ENCODE data around the gene DDI2. TPM values are rescaled to one million over a fixed set of nuclear protein-coding genes. Genes with fewer than 3 reads are reported as not detected.

Gene DDI2
- total RNA-seq, result 10 to 100 TPM; 33.7 to 34.9 TPM

- H3K27me3 Mint-ChIP-seq, result no peaks in the 10 kb centered on the region
- ChIA-PET POLR2A (interaction anchor here (0.9 to 3.1 kb wide), 10 partner anchors 10 to 217 kb away, joined by 3 to 18 read pairs (median 4); partner anchors contain the start of gene AGMAT), CTCF (interaction anchor here (0.8 to 2.0 kb wide), 4 partner anchors 21 to 80 kb away, joined by 3 to 5 read pairs (median 4); partner anchors contain the start of gene AGMAT)
- H3K27ac Mint-ChIP-seq, result peak within 1 kb of the TSS; percentile 88
- H3K9me3 Mint-ChIP-seq, result no peaks in the 10 kb centered on the region
- peak; percentile 95 for DNase-seq
- peaks cover 29% of the 10 kb centered on the region for H3K36me3 Mint-ChIP-seq (ENCODE audit: low read depth)
- intact Hi-C loops (cut with micrococcal nuclease), result loop anchor here (5.0 kb wide), 1 partner anchor 90 kb away; the partner anchor contains the start of gene DNAJC16
- peak; percentile 92 for ATAC-seq
- no peak for TF ChIP-seq CTCF (IDR thresholded peaks at IDR 0.05)
- peaks cover 42% of the 10 kb centered on the region for H3K4me1 Mint-ChIP-seq (ENCODE audit: low read depth)
- H3K4me3 Mint-ChIP-seq, result peak within 1 kb of the TSS; percentile 83
Measured at GRCh38 chr1:15617173-15618076, at the start of gene DDI2. Gene DDI2 (plus strand): TSS chr1:15617458. CDS start chr1:15617671, 213 bp downstream.

GRCh38 chr1:15568387-15569073 is 48.7 kb upstream of the DDI2 start:
- Mint-ChIP-seq H3K27ac (peak overlapping the region; percentile 42), H3K27me3 (no peaks in the 10 kb centered on the region), H3K9me3 (no peaks in the 10 kb centered on the region), H3K36me3 (ENCODE audit: low read depth) (peaks cover 32% of the 10 kb centered on the region), H3K4me1 (ENCODE audit: low read depth) (no peaks in the 10 kb centered on the region), H3K4me3 (no peak overlapping the region)
- no peak for ATAC-seq
- ChIA-PET CTCF (no interaction called here), POLR2A (no interaction called here)
- no peak for TF ChIP-seq CTCF (IDR thresholded peaks at IDR 0.05)
- intact Hi-C loops (cut with micrococcal nuclease), result no loop called here
- no peak for DNase-seq

GRCh38 chr1:15570861-15571260 is 46.4 kb upstream of the DDI2 start:
- intact Hi-C loops (cut with micrococcal nuclease), result no loop called here
- CTCF ChIA-PET, result no interaction called here
- Mint-ChIP-seq H3K27ac (no peak overlapping the region), H3K27me3 (no peaks in the 10 kb centered on the region), H3K4me3 (no peak overlapping the region), H3K9me3 (no peaks in the 10 kb centered on the region), H3K36me3 (ENCODE audit: low read depth) (peaks cover 34% of the 10 kb centered on the region), H3K4me1 (ENCODE audit: low read depth) (no peaks in the 10 kb centered on the region)
- no peak for DNase-seq
- ATAC-seq, result no peak
- POLR2A ChIA-PET, result interaction anchor here (0.6 to 1.4 kb wide), 5 partner anchors 9 to 110 kb away, joined by 3 to 5 read pairs (median 3); no protein-coding TSS in a partner anchor
- TF ChIP-seq CTCF (IDR thresholded peaks at IDR 0.05), result no peak

DNA sequence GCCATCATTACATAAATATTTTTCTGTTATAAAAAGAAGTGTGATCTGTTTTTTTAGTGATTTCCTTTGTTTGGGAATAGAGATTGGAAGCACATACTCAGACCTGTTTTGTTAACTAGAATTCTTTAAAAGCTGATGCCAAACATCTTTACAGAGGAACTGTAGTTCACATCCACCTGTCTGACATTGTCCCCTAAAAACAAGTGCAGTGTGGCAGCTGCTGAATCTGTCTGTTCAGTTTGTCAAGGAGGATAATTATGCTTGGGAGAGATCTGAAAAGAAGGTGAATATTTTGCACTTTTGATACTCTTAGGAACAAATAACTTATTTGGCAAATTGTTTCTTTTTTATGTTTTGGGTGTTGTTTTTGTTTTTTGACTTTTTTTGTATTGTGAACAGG is 46.0 kb upstream of the DDI2 start:
- ATAC-seq (no peak), DNase-seq (no peak)
- CTCF ChIA-PET, result no interaction called here
- Mint-ChIP-seq H3K4me3 (no peak overlapping the region), H3K27ac (peak overlapping the region; percentile 67), H3K36me3 (ENCODE audit: low read depth) (peaks cover 34% of the 10 kb centered on the region), H3K4me1 (ENCODE audit: low read depth) (no peaks in the 10 kb centered on the region), H3K27me3 (no peaks in the 10 kb centered on the region), H3K9me3 (no peaks in the 10 kb centered on the region)
- no peak for TF ChIP-seq CTCF (IDR thresholded peaks at IDR 0.05)
- POLR2A ChIA-PET, result interaction anchor here (0.6 to 1.4 kb wide), 3 partner anchors 10 to 11 kb away, joined by 3 to 5 read pairs (median 3); no protein-coding TSS in a partner anchor
- intact Hi-C loops (cut with micrococcal nuclease), result no loop called here

Measured in activated CD8-positive, alpha-beta T cell treated with anti-CD3 and anti-CD28 coated beads for 36 hours (primary cell).